ENCODE measurements around the gene EPB41L1. TPM values are rescaled to one million over a fixed set of nuclear protein-coding genes. Genes with fewer than 3 reads are reported as not detected.

The EPB41L1 gene
- total RNA-seq, 2 donors from 2014 or later: 22.8 to 53.4 TPM

GRCh38 chr20:36275441-36276189, 121.1 kb downstream of the EPB41L1 start:
- DNase-seq (no peak), ATAC-seq (no peak)
- H3K9me3 ChIP-seq: no peaks in the 10 kb centered on the region
- intact Hi-C loops (cut with DNase I): no loop called here
- H3K27ac ChIP-seq: no peak overlapping the region
- no peak overlapping the region for H3K4me3 ChIP-seq
- no peaks in the 10 kb centered on the region for H3K27me3 ChIP-seq
- TF ChIP-seq POLR2A (IDR thresholded peaks at IDR 0.05): no peak
- TF ChIP-seq, protein P1, sequence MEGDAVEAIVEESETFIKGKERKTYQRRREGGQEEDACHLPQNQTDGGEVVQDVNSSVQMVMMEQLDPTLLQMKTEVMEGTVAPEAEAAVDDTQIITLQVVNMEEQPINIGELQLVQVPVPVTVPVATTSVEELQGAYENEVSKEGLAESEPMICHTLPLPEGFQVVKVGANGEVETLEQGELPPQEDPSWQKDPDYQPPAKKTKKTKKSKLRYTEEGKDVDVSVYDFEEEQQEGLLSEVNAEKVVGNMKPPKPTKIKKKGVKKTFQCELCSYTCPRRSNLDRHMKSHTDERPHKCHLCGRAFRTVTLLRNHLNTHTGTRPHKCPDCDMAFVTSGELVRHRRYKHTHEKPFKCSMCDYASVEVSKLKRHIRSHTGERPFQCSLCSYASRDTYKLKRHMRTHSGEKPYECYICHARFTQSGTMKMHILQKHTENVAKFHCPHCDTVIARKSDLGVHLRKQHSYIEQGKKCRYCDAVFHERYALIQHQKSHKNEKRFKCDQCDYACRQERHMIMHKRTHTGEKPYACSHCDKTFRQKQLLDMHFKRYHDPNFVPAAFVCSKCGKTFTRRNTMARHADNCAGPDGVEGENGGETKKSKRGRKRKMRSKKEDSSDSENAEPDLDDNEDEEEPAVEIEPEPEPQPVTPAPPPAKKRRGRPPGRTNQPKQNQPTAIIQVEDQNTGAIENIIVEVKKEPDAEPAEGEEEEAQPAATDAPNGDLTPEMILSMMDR (IDR thresholded peaks at IDR 0.05): no peak
- no peaks in the 10 kb centered on the region for H3K36me3 ChIP-seq (replicated peaks in 1 of 2; ENCODE audit: insufficient read depth in 1 of 2, low read depth in 2 of 2)
- WGBS, 2 donors: 52 to 55% methylated on average over 12 of the region's 12 CpGs
- no peaks in the 10 kb centered on the region for H3K4me1 ChIP-seq

GRCh38 chr20:36277546-36277945, 123.0 kb downstream of the EPB41L1 start:
- Histone ChIP-seq H3K27ac (no peak overlapping the region), H3K4me1 (no peaks in the 10 kb centered on the region), H3K27me3 (no peaks in the 10 kb centered on the region), H3K9me3 (no peaks in the 10 kb centered on the region), H3K36me3 (replicated peaks in 1 of 2; ENCODE audit: insufficient read depth in 1 of 2, low read depth in 2 of 2) (no peaks in the 10 kb centered on the region), H3K4me3 (no peak overlapping the region)
- intact Hi-C loops (cut with DNase I): no loop called here
- ATAC-seq (no peak), DNase-seq (no peak)
- TF ChIP-seq POLR2A (IDR thresholded peaks at IDR 0.05): no peak
- TF ChIP-seq, protein P1 (IDR thresholded peaks at IDR 0.05): no peak
- 48 to 55% methylated on average over 5 to 9 of the region's 9 CpGs for WGBS, 2 donors

DNA sequence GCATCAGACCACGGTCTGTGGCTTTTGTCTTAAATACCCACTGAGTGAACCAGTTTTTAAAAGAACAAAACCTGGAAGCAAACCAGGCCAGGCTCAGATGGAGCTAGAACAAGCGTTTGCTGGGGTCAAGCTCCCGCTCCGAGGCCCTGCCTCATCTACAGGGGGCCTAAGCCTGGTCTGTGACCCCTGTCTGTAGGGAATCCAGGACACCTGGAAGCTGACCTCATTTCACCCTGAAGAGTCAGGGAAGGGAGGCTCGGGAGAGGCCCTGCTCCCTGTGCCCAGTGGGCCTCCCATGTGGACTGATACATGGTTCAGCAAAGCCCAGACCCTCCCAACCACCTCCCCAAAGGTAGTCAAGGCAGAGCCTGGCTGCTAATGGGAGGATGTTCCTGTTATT, 124.8 kb downstream of the EPB41L1 start:
- H3K4me1 ChIP-seq: no peaks in the 10 kb centered on the region
- 83 to 96% methylated on average over 4 to 5 of the region's 5 CpGs for WGBS, 2 donors
- no peaks in the 10 kb centered on the region for H3K27me3 ChIP-seq
- no peak overlapping the region for H3K27ac ChIP-seq
- ATAC-seq (no peak), DNase-seq (no peak)
- no peaks in the 10 kb centered on the region for H3K36me3 ChIP-seq (replicated peaks in 1 of 2; ENCODE audit: insufficient read depth in 1 of 2, low read depth in 2 of 2)
- H3K9me3 ChIP-seq: no peaks in the 10 kb centered on the region
- intact Hi-C loops (cut with DNase I): no loop called here
- TF ChIP-seq, protein P1 (IDR thresholded peaks at IDR 0.05): no peak
- TF ChIP-seq POLR2A (IDR thresholded peaks at IDR 0.05): no peak
- no peak overlapping the region for H3K4me3 ChIP-seq

GRCh38 chr20:36279776-36280175, 125.2 kb downstream of the EPB41L1 start:
- no peaks in the 10 kb centered on the region for H3K9me3 ChIP-seq
- H3K36me3 ChIP-seq (replicated peaks in 1 of 2; ENCODE audit: insufficient read depth in 1 of 2, low read depth in 2 of 2): no peaks in the 10 kb centered on the region
- H3K27ac ChIP-seq: no peak overlapping the region
- H3K4me3 ChIP-seq: no peak overlapping the region
- no peak for ATAC-seq
- intact Hi-C loops (cut with DNase I): no loop called here
- no peaks in the 10 kb centered on the region for H3K27me3 ChIP-seq
- 73 to 82% methylated on average over 5 to 6 of the region's 6 CpGs for WGBS, 2 donors
- no peak for DNase-seq
- TF ChIP-seq, protein P1 (IDR thresholded peaks at IDR 0.05): no peak
- TF ChIP-seq POLR2A (IDR thresholded peaks at IDR 0.05): no peak
- no peaks in the 10 kb centered on the region for H3K4me1 ChIP-seq

All from body of pancreas (tissue), 4 donors.